SU-DHL-6 (cell line): ENCODE measurements around the gene HIPK2.

Source experiments
- H2AFZ ChIP-seq: fragments of 200-600 bp; sonication (generic); 2 replicates; pipeline ENCODE4 v1.6.1; 2014; ENCODE audit warnings: low read depth, mild to moderate bottlenecking, moderate library complexity, mixed read lengths, antibody characterized with exemption, low read length; ENCODE audit not compliant: severe bottlenecking
- H3F3A ChIP-seq: fragments of 200-600 bp; shearing (Covaris generic); 2 replicates; pipeline ENCODE4 v1.6.0; 2016; ENCODE audit warnings: antibody characterized with exemption, mild to moderate bottlenecking; ENCODE audit not compliant: insufficient read depth
- H3K27ac ChIP-seq: fragments of 200-600 bp; sonication (generic); 2 replicates; pipeline ENCODE4 v1.5.1; 2016; ENCODE audit warnings: low read depth, mild to moderate bottlenecking, low read length, moderate library complexity, mixed read lengths
- H3K27me3 ChIP-seq: fragments of 200-600 bp; sonication (generic), shearing (Covaris generic); 2 replicates; pipeline ENCODE4 v1.6.0; 2014; ENCODE audit warnings: mild to moderate bottlenecking, low read length
- H3K36me3 ChIP-seq: fragments of 200-600 bp; sonication (generic); 2 replicates; pipeline ENCODE4 v1.6.1; 2014; ENCODE audit warnings: mild to moderate bottlenecking, low read length, mixed read lengths
- H3K4me2 ChIP-seq: fragments of 300-600, 200-600 bp; shearing (Covaris generic), sonication (generic); 2 replicates; pipeline ENCODE4 v1.6.0; 2014; ENCODE audit warnings: low read length, low read depth, mild to moderate bottlenecking; ENCODE audit not compliant: poor library complexity, severe bottlenecking
- H3K4me3 ChIP-seq: fragments of 200-600 bp; sonication (generic); 2 replicates; pipeline ENCODE4 v1.5.1; 2014; ENCODE audit warnings: antibody characterized with exemption, low read length, mild to moderate bottlenecking, mixed read lengths; ENCODE audit not compliant: insufficient read depth, poor library complexity, severe bottlenecking
- H3K79me2 ChIP-seq: fragments of 200-600 bp; sonication (generic); 2 replicates; pipeline ENCODE4 v1.6.1; 2014; ENCODE audit warnings: mild to moderate bottlenecking, low read length, moderate library complexity; ENCODE audit not compliant: insufficient read depth
- H3K9ac ChIP-seq: fragments of 200-600 bp; sonication (generic); 2 replicates; pipeline ENCODE4 v1.7.0; 2014; ENCODE audit warnings: mild to moderate bottlenecking, low read length
- H3K9me2 ChIP-seq: fragments of 200-600 bp; sonication (generic); replicated peaks from 2 replicates; pipeline ENCODE4 v1.6.1; 2014; ENCODE audit warnings: low read length; ENCODE audit not compliant: insufficient read depth
- H3K9me3 ChIP-seq: fragments of 200-600 bp; sonication (generic); 2 replicates; pipeline ENCODE4 v1.6.1; 2014; ENCODE audit warnings: low read length, mixed read lengths; ENCODE audit not compliant: insufficient read depth
- H4K20me1 ChIP-seq: fragments of 200-600 bp; sonication (generic); 2 replicates; pipeline ENCODE4 v1.6.1; 2014; ENCODE audit warnings: low read depth, mild to moderate bottlenecking, antibody characterized with exemption, low read length, moderate library complexity, mixed read lengths
- EZH2phosphoT487 ChIP-seq: fragments of 200-600 bp; sonication (generic), shearing (Covaris generic); conservative IDR thresholded peaks from 2 replicates; pipeline ENCODE4 v1.6.1; 2018; ENCODE audit warnings: mild to moderate bottlenecking, antibody characterized with exemption, low read length, moderate library complexity, mixed read lengths
- TF ChIP-seq, protein P1 (sequence below): fragments of 200-600 bp; sonication (generic); IDR thresholded peaks from one replicate; pipeline ENCODE4 v1.5.1; 2017; ENCODE audit warnings: antibody characterized with exemption, mild to moderate bottlenecking, low read length, moderate library complexity; ENCODE audit not compliant: insufficient read depth, poor library complexity, severe bottlenecking

Gene HIPK2

GRCh38 chr7:139753693-139754111 is 24.1 kb downstream of the HIPK2 start:
- H3K9me3 ChIP-seq = no peaks in the 10 kb centered on the region
- no peak overlapping the region for H3K4me3 ChIP-seq
- no peaks in the 10 kb centered on the region for H3K36me3 ChIP-seq
- no peak overlapping the region for H3K4me2 ChIP-seq
- no peaks in the 10 kb centered on the region for H3K79me2 ChIP-seq
- H3K9me2 ChIP-seq = no peaks in the 10 kb centered on the region
- TF ChIP-seq, protein P1, sequence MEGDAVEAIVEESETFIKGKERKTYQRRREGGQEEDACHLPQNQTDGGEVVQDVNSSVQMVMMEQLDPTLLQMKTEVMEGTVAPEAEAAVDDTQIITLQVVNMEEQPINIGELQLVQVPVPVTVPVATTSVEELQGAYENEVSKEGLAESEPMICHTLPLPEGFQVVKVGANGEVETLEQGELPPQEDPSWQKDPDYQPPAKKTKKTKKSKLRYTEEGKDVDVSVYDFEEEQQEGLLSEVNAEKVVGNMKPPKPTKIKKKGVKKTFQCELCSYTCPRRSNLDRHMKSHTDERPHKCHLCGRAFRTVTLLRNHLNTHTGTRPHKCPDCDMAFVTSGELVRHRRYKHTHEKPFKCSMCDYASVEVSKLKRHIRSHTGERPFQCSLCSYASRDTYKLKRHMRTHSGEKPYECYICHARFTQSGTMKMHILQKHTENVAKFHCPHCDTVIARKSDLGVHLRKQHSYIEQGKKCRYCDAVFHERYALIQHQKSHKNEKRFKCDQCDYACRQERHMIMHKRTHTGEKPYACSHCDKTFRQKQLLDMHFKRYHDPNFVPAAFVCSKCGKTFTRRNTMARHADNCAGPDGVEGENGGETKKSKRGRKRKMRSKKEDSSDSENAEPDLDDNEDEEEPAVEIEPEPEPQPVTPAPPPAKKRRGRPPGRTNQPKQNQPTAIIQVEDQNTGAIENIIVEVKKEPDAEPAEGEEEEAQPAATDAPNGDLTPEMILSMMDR = no peak
- no peak for TF ChIP-seq EZH2phosphoT487
- no peaks in the 10 kb centered on the region for H3K27me3 ChIP-seq
- H4K20me1 ChIP-seq = no peaks in the 10 kb centered on the region
- no peak overlapping the region for H2AFZ ChIP-seq
- H3F3A ChIP-seq = no peaks in the 10 kb centered on the region
- H3K9ac ChIP-seq = no peak overlapping the region
- H3K27ac ChIP-seq = no peak overlapping the region

- Histone ChIP-seq H3K4me3 (no peak overlapping the region), H3K27ac (no peak overlapping the region), H3K9me3 (no peaks in the 10 kb centered on the region), H3K9ac (no peak overlapping the region), H3K9me2 (no peaks in the 10 kb centered on the region), H3K4me2 (no peak overlapping the region), H3K36me3 (no peaks in the 10 kb centered on the region), H3F3A (no peaks in the 10 kb centered on the region), H3K79me2 (no peaks in the 10 kb centered on the region), H4K20me1 (no peaks in the 10 kb centered on the region), H2AFZ (no peak overlapping the region), H3K27me3 (no peaks in the 10 kb centered on the region)
- TF ChIP-seq, protein P1 = no peak
- no peak for TF ChIP-seq EZH2phosphoT487
These were observed 24.6 kb downstream of the HIPK2 start for GRCh38 chr7:139753081-139753692.

DNA sequence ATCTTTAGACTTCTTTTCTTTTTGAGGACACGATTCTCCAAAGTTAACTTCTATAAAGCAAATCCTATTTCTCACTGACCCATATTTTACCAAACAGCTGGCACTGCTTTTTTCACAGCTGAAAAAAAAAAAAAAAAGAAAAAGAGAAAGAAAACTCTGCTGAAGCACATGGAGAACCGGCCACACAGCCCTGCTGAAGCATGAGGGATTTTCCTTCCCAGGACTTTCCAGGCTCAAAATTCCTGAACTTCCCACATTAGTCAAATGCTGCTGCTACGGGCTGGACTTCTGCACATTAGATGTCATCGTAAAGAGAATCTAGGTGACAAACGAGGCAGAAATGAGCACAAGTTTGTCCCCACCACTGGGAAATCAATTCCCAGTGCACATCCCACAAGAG is 25.2 kb downstream of the HIPK2 start:
- no peaks in the 10 kb centered on the region for H3K9me3 ChIP-seq
- no peak overlapping the region for H3K4me3 ChIP-seq
- no peaks in the 10 kb centered on the region for H3K79me2 ChIP-seq
- H2AFZ ChIP-seq = no peak overlapping the region
- no peaks in the 10 kb centered on the region for H3K36me3 ChIP-seq
- H3F3A ChIP-seq = no peaks in the 10 kb centered on the region
- no peak overlapping the region for H3K27ac ChIP-seq
- H4K20me1 ChIP-seq = no peaks in the 10 kb centered on the region
- no peaks in the 10 kb centered on the region for H3K27me3 ChIP-seq
- H3K9me2 ChIP-seq = no peaks in the 10 kb centered on the region
- H3K9ac ChIP-seq = no peak overlapping the region
- H3K4me2 ChIP-seq = no peak overlapping the region
- TF ChIP-seq EZH2phosphoT487 = no peak
- TF ChIP-seq, protein P1 = no peak
